NCI-H1930 (cell line): ENCODE data around the gene EFHC2.

Source experiments
- DNase-seq, 2 experiments: peaks; one replicate each; lab custom pipeline; 2025; lab: John Stamatoyannopoulos, UW

EFHC2 gene

DNA sequence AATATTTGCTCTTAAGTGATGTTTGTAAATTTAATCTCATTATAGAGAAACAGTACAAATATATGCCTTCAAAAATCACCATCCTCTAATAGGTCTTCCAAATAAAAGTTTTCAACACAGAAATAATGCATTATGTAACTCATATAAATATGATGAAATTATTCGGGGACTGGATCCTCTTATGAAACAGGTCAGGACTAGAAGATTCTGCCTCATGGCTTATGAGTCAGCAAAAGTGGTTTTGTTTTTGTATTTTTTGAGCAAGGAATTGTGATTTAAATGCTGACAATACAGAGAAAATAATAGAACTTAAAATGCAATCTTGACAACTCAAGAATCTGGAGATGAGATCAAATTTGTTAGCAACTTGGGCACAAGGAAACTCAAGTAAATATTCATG lies 190.6 kb downstream of the EFHC2 start:
- no peak for DNase-seq

DNA sequence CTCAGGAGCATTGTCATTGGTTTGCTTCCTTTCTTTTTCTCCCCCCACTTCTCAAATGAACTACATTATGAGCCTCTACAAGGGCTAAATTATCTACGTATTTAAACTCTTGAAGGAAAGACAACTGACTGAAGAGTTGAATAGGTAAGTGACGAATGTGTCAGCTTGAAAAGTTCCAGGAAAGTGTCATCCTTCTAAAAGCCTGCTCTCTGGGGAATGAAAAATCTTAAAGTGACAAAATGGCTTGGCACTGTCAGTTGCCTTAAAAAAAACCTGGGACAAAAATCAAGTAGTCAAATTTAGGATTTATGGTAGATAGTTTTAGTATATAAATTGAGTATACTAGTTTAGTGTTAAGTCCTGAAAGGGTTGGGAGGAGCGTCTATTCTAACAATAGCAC lies 196.3 kb downstream of the EFHC2 start:
- no peak for DNase-seq

DNA sequence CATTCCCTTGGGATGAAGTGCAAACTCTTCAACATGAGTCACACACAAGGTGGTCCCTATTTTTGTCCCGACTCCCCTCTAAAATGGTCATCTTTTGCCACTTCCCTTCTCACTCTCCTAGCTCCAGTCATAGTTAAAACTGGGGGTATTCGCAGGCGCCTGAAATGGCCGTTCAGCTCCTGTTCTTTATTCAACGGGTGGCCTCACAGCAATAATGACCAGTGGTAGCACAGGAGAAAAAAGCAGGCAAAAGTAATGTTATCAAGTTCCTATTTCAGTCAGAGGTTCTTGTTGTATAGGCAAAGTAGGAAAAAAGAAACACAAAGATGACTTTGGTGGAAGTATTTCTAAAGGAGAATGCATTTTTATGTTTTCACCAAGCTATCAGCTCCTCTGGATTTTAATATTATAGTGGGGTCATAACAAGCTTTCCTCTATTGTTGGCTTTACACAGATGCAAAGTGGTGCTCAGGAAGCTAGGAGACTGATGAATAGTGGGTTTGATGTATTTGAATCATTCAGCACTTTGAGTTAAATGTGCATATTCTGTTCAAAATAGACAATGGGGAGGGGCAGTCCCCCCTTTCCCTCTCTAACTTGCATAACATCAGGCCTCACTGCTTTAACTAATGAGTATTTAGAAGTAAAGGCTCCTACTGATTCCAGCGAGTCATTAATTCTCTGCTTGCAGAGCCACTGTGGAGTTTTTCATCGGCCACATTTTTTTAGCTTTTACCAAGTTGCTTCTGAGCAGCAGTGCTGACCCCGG lies 199.1 kb downstream of the EFHC2 start:
- DNase-seq: no peak

DNA sequence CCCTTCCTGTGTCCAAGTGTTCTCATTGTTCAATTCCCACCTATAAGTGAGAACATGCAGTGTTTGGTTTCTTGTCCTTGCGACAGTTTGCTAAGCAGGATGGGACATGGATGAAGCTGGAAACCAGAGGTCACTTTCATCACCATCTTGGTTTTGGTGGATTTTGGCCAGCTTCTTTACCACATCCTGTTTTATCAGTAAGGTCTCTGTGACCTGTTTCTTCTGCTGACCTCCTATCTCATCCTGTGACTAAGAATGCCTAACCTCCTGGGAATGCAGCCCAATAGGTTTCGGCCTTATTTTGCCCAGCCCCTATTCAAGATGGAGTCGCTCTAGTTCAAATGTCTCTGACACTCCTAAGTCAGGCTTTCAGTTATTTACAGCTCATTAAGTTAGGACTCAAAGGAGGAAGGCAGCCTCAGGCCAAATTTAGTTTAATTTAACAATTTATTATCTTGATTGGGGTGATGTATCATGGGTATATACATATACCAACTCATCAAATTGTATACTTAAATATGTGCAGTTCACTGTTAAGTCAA lies 200.3 kb downstream of the EFHC2 start:
- DNase-seq: no peak

DNA sequence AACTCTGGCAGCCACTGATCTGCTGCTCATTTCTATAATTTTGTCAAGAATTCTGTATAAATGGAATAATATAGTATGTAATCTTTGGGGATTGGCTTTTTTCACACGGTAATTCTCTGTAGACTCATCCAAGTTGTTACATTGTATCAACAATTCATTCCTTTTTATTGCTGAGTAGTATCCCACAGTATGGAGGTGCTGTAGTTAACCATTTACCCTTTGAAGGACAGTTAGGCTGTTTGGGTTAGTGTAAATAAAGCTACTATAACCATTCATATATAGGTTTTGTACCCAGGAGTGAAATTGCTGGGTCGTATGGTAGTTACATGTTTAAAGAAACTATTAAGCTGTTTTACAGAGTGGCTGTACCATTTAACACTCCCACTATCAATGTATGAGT lies 213.3 kb downstream of the EFHC2 start:
- DNase-seq: no peak

DNA sequence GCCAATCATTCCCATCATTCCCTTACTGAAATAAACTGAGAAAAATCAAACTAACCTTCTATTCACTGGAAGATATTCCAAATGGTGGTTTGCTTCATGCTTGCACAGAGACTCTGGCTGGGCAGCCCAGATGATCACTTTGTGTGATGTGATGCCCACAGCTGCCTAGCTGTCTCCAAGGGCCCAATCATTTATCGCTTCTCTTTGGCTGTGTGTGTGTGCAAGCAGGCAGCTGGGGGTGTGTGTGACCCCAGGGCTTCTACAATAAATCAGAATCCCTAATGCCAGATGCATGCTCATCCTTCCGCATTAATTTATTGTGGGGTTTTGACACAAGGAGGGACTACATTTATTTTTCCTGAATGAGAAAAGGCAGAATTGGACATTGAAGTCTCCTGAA lies 230.1 kb downstream of the EFHC2 start:
- DNase-seq: no peak

DNA sequence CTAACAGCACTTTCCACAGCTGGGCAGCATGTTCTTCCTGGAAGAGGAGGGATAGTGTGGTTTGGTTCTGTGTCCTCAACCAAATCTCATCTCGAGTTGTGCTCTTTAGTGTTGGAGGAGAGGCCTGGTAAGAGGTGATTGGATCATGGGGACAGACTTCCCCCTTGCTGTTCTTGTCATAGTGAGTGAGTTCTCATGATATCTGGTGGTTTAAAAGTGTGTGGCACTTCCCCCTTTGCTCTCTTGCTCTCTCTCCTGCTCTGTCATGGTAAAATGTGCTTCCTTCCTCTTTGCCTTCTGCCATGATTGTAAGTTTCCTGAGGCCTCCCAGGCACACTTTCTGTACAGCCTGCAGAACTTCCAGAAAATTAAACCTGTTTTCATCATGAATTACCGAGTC lies 236.6 kb downstream of the EFHC2 start:
- DNase-seq: no peak

DNA sequence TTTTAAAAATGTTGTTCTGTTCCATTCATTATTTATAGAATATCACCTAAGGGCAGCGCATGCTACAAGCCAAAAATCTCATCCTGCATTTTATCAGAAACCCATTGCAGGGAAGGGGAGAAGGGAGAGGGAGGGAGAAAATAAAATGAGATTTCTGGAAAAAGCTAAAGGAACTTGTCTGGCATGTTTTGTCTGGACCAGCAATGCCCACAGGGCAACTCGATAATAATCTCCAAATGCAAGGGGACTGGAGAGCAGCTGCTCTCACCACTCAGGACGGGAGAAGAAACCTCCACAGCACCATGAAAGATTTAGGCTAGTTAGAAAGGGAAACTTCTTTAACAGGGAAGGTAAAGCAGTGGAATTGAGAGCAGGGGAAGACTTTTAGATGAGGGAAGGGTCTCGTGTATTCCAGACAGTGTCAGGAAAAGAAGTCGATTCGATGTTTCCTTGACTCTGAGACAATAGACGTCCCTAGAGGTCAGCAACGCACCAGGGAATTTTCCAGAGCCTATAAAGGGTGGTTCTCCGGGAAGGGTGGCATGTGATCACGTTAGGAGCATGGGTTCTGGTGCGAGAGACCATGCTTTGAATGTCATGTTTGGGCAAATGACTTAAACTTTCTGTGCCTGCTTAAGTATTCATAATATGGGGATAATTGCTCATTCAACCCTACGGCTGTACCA lies 238.1 kb downstream of the EFHC2 start:
- DNase-seq: no peak

DNA sequence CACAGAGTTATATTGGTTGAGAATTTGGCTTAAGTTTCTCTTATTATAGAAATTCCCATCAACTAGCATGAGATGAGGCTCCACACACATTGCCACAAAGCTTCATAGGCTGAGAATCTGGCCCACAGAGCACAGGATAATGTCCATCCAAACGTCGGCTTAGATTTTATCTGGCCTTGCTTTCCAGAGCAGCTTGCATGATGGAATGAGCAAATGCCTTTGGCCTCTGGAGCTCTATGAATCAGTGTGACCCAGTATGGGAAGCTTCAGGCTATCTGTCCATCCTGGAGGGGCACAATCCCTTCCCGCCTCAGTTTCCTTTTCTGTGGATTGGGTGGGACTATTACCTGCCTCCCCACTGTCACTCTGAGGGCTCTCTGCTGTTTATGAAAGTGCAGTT lies 238.8 kb downstream of the EFHC2 start:
- no peak for DNase-seq

DNA sequence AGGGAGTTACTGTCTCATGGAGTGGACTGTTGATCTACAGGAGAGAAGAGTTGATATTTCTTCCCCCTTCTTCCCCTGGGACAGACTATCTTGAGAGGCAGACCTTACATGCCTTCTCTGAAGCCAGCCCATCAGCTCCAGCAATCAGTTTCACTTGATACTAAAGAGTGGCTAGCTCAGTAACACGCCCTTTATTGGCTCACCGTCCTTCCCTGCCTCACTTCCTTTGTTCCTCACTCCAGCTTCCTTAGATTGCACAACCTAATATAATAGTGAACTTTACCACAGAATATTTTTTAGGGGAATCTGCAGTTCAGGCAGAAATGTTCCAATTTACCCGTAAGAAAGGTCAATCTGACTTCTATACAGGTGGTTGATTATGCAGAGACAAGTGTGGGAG lies 242.2 kb downstream of the EFHC2 start:
- DNase-seq: no peak

DNA sequence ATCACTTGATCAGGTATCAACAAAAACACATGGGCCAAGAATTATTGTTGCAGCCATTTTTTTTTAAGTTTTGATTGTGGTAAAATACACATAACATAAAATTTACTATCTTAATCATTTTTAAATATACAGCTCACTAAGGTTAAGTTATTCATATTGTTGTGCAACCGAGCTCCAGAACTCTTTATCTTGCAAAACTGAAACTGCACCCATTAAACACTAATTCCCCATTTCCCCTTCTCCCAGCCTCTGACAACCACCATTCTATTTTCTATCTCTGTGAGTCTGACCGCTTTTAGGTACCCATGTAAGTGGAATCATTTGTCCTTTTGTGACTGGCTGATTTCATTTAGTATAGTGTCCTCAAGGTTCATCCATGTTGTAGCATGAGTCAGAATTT lies 244.1 kb downstream of the EFHC2 start:
- DNase-seq: no peak
